Smooth muscle cell (in vitro differentiated cells): ENCODE measurements around the gene NOX4. TPM values are rescaled to one million over a fixed set of nuclear protein-coding genes. Genes with fewer than 3 reads are reported as not detected.

ENCODE experiments used
- DNase-seq: peaks from one replicate; lab custom pipeline; 2025; ENCODE audit not compliant: unreplicated experiment; lab: John Stamatoyannopoulos, UW
- H2AFZ ChIP-seq: fragments of 200-600 bp; sonication (generic); 2 replicates; pipeline ENCODE4 v1.6.0; 2016; ENCODE audit warnings: antibody characterized with exemption, low read depth, mild to moderate bottlenecking
- H3F3A ChIP-seq: fragments of 200-600 bp; sonication (generic); 2 replicates; pipeline ENCODE4 v1.6.0; 2017; ENCODE audit warnings: antibody characterized with exemption, low read depth
- H3K27ac ChIP-seq: fragments of 200-600 bp; sonication (generic); 2 replicates; pipeline ENCODE4 v1.5.1; 2016; ENCODE audit warnings: low read depth, mild to moderate bottlenecking
- H3K27me3 ChIP-seq: fragments of 200-600 bp; sonication (generic); 2 replicates; pipeline ENCODE4 v1.6.1; 2016; ENCODE audit warnings: low read depth, mild to moderate bottlenecking
- H3K36me3 ChIP-seq: fragments of 200-600 bp; sonication (generic); 2 replicates; pipeline ENCODE4 v1.5.1; 2016; ENCODE audit warnings: low read depth
- H3K4me1 ChIP-seq: fragments of 200-600 bp; sonication (generic); 2 replicates; pipeline ENCODE4 v1.5.1; 2016; ENCODE audit warnings: low read depth
- H3K4me2 ChIP-seq: fragments of 200-600 bp; sonication (generic); 2 replicates; pipeline ENCODE4 v1.6.0; 2016; ENCODE audit warnings: mild to moderate bottlenecking
- H3K4me3 ChIP-seq: fragments of 200-600 bp; sonication (generic); 2 replicates; pipeline ENCODE4 v1.5.1; 2016; ENCODE audit warnings: mild to moderate bottlenecking
- H3K79me2 ChIP-seq: fragments of 200-600 bp; sonication (generic); 2 replicates; pipeline ENCODE4 v1.6.0; 2016; ENCODE audit warnings: low read depth, mild to moderate bottlenecking
- H3K9ac ChIP-seq: fragments of 200-600 bp; sonication (generic); 2 replicates; pipeline ENCODE4 v1.6.0; 2016; ENCODE audit warnings: low read depth
- H3K9me3 ChIP-seq: fragments of 200-600 bp; sonication (generic); replicated peaks from 2 replicates; pipeline ENCODE4 v1.5.1; 2016; ENCODE audit warnings: low read depth
- H4K20me1 ChIP-seq: fragments of 200-600 bp; sonication (generic); 2 replicates; pipeline ENCODE4 v1.6.0; 2016; ENCODE audit warnings: low read depth
- WGBS: methylation state at CpG from one replicate; pipeline ENCODE4 v1.1.7; 2016; ENCODE audit warnings: low lambda C conversion rate; 5-methylcytosine and 5-hydroxymethylcytosine counted together
- polyA plus RNA-seq: library from polyadenylated mRNA; unstranded; fragments of >200 nt; fragmentation: Nextera tagmentation; extraction: Ambion mirVana; gene quantifications from 2 replicates; pipeline ENCODE4 v1.2.1, GENCODE V29; 2016
- total RNA-seq: library from RNA; depleted of rRNA; stranded (reverse); fragments of >200 nt; gene quantifications from 2 replicates; pipeline ENCODE4 v1.2.3, GENCODE V29; 2014
- TF ChIP-seq, protein P1 (sequence below): fragments of 200-600 bp; sonication (generic); IDR thresholded peaks from 2 replicates; pipeline ENCODE4 v1.5.1; 2017; ENCODE audit warnings: borderline replicate concordance, mild to moderate bottlenecking, antibody characterized with exemption; ENCODE audit not compliant: insufficient read depth, poor library complexity, severe bottlenecking

NOX4 gene
- total and polyA plus RNA-seq, 2 experiments from 2014 or later, result 7.3 to 31.9 TPM

DNA sequence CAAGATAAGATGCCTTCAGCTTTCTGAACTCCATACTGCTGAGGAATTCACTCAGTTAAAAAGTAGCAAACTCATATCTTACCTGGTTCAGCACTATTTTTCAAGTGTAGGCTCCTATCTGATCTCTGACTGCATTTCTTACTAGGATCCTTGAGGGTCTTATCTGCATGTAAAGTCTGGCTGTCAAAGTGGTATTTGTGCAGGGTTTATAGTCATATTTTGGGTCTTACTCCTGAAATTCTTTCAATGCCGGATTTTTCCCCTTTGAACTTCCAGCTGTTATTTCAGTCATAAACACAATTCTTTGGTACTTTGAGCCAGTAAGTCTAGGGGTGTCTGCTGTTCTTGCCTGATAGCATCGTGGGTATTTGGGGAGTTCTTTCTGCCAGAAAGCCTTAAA lies 25.3 kb upstream of the NOX4 start:
- no peaks in the 10 kb centered on the region for H3K36me3 ChIP-seq
- no peaks in the 10 kb centered on the region for H4K20me1 ChIP-seq
- no peaks in the 10 kb centered on the region for H3F3A ChIP-seq
- no peaks in the 10 kb centered on the region for H3K79me2 ChIP-seq
- WGBS, result 34% methylated on average over 2 of the region's 2 CpGs
- TF ChIP-seq, protein P1, sequence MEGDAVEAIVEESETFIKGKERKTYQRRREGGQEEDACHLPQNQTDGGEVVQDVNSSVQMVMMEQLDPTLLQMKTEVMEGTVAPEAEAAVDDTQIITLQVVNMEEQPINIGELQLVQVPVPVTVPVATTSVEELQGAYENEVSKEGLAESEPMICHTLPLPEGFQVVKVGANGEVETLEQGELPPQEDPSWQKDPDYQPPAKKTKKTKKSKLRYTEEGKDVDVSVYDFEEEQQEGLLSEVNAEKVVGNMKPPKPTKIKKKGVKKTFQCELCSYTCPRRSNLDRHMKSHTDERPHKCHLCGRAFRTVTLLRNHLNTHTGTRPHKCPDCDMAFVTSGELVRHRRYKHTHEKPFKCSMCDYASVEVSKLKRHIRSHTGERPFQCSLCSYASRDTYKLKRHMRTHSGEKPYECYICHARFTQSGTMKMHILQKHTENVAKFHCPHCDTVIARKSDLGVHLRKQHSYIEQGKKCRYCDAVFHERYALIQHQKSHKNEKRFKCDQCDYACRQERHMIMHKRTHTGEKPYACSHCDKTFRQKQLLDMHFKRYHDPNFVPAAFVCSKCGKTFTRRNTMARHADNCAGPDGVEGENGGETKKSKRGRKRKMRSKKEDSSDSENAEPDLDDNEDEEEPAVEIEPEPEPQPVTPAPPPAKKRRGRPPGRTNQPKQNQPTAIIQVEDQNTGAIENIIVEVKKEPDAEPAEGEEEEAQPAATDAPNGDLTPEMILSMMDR, result no peak
- H2AFZ ChIP-seq, result peak overlapping the region; percentile 12
- no peak overlapping the region for H3K9ac ChIP-seq
- H3K27ac ChIP-seq, result no peak overlapping the region
- H3K27me3 ChIP-seq, result no peaks in the 10 kb centered on the region
- H3K4me3 ChIP-seq, result no peak overlapping the region
- no peak for DNase-seq
- no peaks in the 10 kb centered on the region for H3K4me1 ChIP-seq
- no peaks in the 10 kb centered on the region for H3K9me3 ChIP-seq
- H3K4me2 ChIP-seq, result peak overlapping the region; percentile 30

- Histone ChIP-seq H3K9me3 (no peaks in the 10 kb centered on the region), H3K4me3 (no peak overlapping the region), H3K4me2 (no peak overlapping the region), H3K27ac (no peak overlapping the region), H3K9ac (no peak overlapping the region), H3K36me3 (no peaks in the 10 kb centered on the region), H3K79me2 (no peaks in the 10 kb centered on the region), H2AFZ (no peak overlapping the region), H3K4me1 (no peaks in the 10 kb centered on the region), H4K20me1 (no peaks in the 10 kb centered on the region), H3F3A (no peaks in the 10 kb centered on the region), H3K27me3 (no peaks in the 10 kb centered on the region)
- TF ChIP-seq, protein P1, result no peak
- DNase-seq, result no peak
- WGBS, result 94% methylated on average over 5 of the region's 5 CpGs
Observed at GRCh38 chr11:89508544-89508943, 17.4 kb upstream of the NOX4 start.

DNA sequence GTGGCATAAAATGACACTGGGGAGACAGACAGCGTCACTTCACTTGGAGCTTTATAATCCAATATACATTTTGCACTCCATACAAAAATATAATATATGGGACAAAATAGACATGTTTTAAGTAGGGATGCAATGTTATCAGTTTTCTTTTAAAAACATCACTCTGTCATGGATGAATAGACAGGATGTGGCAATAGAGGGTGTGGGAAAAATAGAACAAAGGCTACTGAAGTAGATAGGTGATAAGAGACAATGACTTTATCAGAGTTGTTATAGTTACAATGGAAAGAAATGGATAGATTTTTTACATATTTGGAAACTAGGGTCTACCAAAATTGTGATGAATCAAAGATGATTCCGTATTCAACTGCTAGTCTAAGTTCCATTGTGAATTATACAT lies 13.1 kb upstream of the NOX4 start:
- Histone ChIP-seq H3K79me2 (no peaks in the 10 kb centered on the region), H3K27ac (no peak overlapping the region), H2AFZ (no peak overlapping the region), H4K20me1 (no peaks in the 10 kb centered on the region), H3K9ac (no peak overlapping the region), H3F3A (no peaks in the 10 kb centered on the region), H3K9me3 (no peaks in the 10 kb centered on the region), H3K4me3 (no peak overlapping the region), H3K4me1 (no peaks in the 10 kb centered on the region), H3K4me2 (no peak overlapping the region), H3K36me3 (no peaks in the 10 kb centered on the region), H3K27me3 (no peaks in the 10 kb centered on the region)
- WGBS, result 95% methylated on average over 2 of the region's 2 CpGs
- TF ChIP-seq, protein P1, result no peak
- DNase-seq, result no peak

- no peak for DNase-seq
- H3K4me3 ChIP-seq, result no peak overlapping the region
- H3K4me2 ChIP-seq, result no peak overlapping the region
- no peaks in the 10 kb centered on the region for H3K27me3 ChIP-seq
- H3K4me1 ChIP-seq, result no peaks in the 10 kb centered on the region
- H4K20me1 ChIP-seq, result no peaks in the 10 kb centered on the region
- no peak overlapping the region for H2AFZ ChIP-seq
- no peaks in the 10 kb centered on the region for H3K9me3 ChIP-seq
- no peaks in the 10 kb centered on the region for H3K79me2 ChIP-seq
- 93% methylated on average over 2 of the region's 2 CpGs for WGBS
- H3K27ac ChIP-seq, result no peak overlapping the region
- TF ChIP-seq, protein P1, result no peak
- no peak overlapping the region for H3K9ac ChIP-seq
- no peaks in the 10 kb centered on the region for H3K36me3 ChIP-seq
- H3F3A ChIP-seq, result no peaks in the 10 kb centered on the region
Observed at GRCh38 chr11:89503422-89503821, 12.2 kb upstream of the NOX4 start.
